ENCODE measurements around the gene PIEZO2. TPM values are rescaled to one million over a fixed set of nuclear protein-coding genes. Genes with fewer than 3 reads are reported as not detected.

Gene PIEZO2
- total RNA-seq, 1 donor from 2014 or later, result 4.2 TPM

- Mint-ChIP-seq H3K36me3 (peaks cover under 1% of the 10 kb centered on the region), H3K27ac (no peak overlapping the region), H3K27me3 (ENCODE audit: insufficient read depth, low read depth) (no peaks in the 10 kb centered on the region), H3K4me3 (no peak overlapping the region), H3K4me1 (no peaks in the 10 kb centered on the region), H3K9me3 (peaks cover 5% of the 10 kb centered on the region)
- Histone ChIP-seq H3K36me3 (no peaks in the 10 kb centered on the region), H3K79me2 (ENCODE audit: low read depth) (no peaks in the 10 kb centered on the region), H3K9ac (no peak overlapping the region), H4K20me1 (ENCODE audit: low read depth) (no peaks in the 10 kb centered on the region), H2AFZ (replicated peaks) (no peak overlapping the region), H3K4me3 (no peak overlapping the region), H3K4me1 (no peaks in the 10 kb centered on the region), H3K27me3 (no peaks in the 10 kb centered on the region), H3K27ac (no peak overlapping the region), H3K9me3 (ENCODE audit: low read depth) (no peaks in the 10 kb centered on the region), H3F3A (ENCODE audit: low read depth) (no peaks in the 10 kb centered on the region), H3K4me2 (no peak overlapping the region)
- DNase-seq (ENCODE audit: low spot score), result no peak
- TF ChIP-seq EZH2phosphoT487 (IDR thresholded peaks at IDR 0.05) (no peak), EZH2 (IDR thresholded peaks at IDR 0.05) (no peak), CTCF (IDR thresholded peaks at IDR 0.05) (no peak)
Observed at GRCh38 chr18:11070593-11070992, 78.8 kb downstream of the PIEZO2 start.

- no peak overlapping the region for H3K27ac Mint-ChIP-seq
- no peaks in the 10 kb centered on the region for H3K27me3 Mint-ChIP-seq (ENCODE audit: insufficient read depth, low read depth)
- H2AFZ ChIP-seq (replicated peaks), result no peak overlapping the region
Observed at GRCh38 chr18:11066038-11066437, 83.3 kb downstream of the PIEZO2 start.

GRCh38 chr18:11064727-11065460 is 84.5 kb downstream of the PIEZO2 start:
- no peaks in the 10 kb centered on the region for H3K27me3 ChIP-seq
- H3K4me2 ChIP-seq, result no peak overlapping the region
- H3K9me3 ChIP-seq (ENCODE audit: low read depth), result no peaks in the 10 kb centered on the region
- Mint-ChIP-seq H3K9me3 (peaks cover 6% of the 10 kb centered on the region), H3K4me3 (no peak overlapping the region), H3K27me3 (ENCODE audit: insufficient read depth, low read depth) (no peaks in the 10 kb centered on the region), H3K27ac (no peak overlapping the region), H3K4me1 (no peaks in the 10 kb centered on the region), H3K36me3 (peaks cover 2% of the 10 kb centered on the region)
- no peaks in the 10 kb centered on the region for H3K4me1 ChIP-seq
- no peaks in the 10 kb centered on the region for H4K20me1 ChIP-seq (ENCODE audit: low read depth)
- TF ChIP-seq EZH2 (IDR thresholded peaks at IDR 0.05) (no peak), EZH2phosphoT487 (IDR thresholded peaks at IDR 0.05) (no peak), CTCF (IDR thresholded peaks at IDR 0.05) (no peak)
- no peak overlapping the region for H3K9ac ChIP-seq
- H3K27ac ChIP-seq, result no peak overlapping the region
- no peaks in the 10 kb centered on the region for H3K79me2 ChIP-seq (ENCODE audit: low read depth)
- H3K36me3 ChIP-seq, result no peaks in the 10 kb centered on the region
- DNase-seq (ENCODE audit: low spot score), result no peak
- H3F3A ChIP-seq (ENCODE audit: low read depth), result no peaks in the 10 kb centered on the region
- H2AFZ ChIP-seq (replicated peaks), result no peak overlapping the region
- H3K4me3 ChIP-seq, result no peak overlapping the region

More at GRCh38 chr18:11066038-11066437, 83.3 kb downstream of the PIEZO2 start:
- Histone ChIP-seq H3K27me3 (no peaks in the 10 kb centered on the region), H3K9me3 (ENCODE audit: low read depth) (no peaks in the 10 kb centered on the region), H4K20me1 (ENCODE audit: low read depth) (no peaks in the 10 kb centered on the region), H3K4me1 (no peaks in the 10 kb centered on the region), H3K9ac (no peak overlapping the region), H3K79me2 (ENCODE audit: low read depth) (no peaks in the 10 kb centered on the region), H3F3A (ENCODE audit: low read depth) (no peaks in the 10 kb centered on the region), H3K27ac (no peak overlapping the region), H3K36me3 (no peaks in the 10 kb centered on the region), H3K4me2 (no peak overlapping the region), H3K4me3 (no peak overlapping the region)
- TF ChIP-seq CTCF (IDR thresholded peaks at IDR 0.05), result no peak
- no peak for TF ChIP-seq EZH2phosphoT487 (IDR thresholded peaks at IDR 0.05)
- no peak for TF ChIP-seq EZH2 (IDR thresholded peaks at IDR 0.05)
- H3K4me1 Mint-ChIP-seq, result no peaks in the 10 kb centered on the region
- no peak overlapping the region for H3K4me3 Mint-ChIP-seq
- peak; percentile 4 for DNase-seq (ENCODE audit: low spot score)
- H3K36me3 Mint-ChIP-seq, result peaks cover 2% of the 10 kb centered on the region
- peaks cover 5% of the 10 kb centered on the region for H3K9me3 Mint-ChIP-seq
